ENCODE data around the gene CDYL.

- no peak for TF ChIP-seq PBX3 (IDR thresholded peaks at IDR 0.05)
- TF ChIP-seq SMC3 (IDR thresholded peaks at IDR 0.05; ENCODE audit: low read depth, low read length): no peak
- TF ChIP-seq CTCF (IDR thresholded peaks at IDR 0.05): no peak
- no peak for TF ChIP-seq REST (IDR thresholded peaks at IDR 0.05; ENCODE audit: low read depth, low read length)
- no peak for TF ChIP-seq EP300 (IDR thresholded peaks at IDR 0.05; ENCODE audit: borderline replicate concordance in 1 of 2, low read depth in 1 of 2, low read length in 1 of 2)
- no peak for TF ChIP-seq SIN3A (IDR thresholded peaks at IDR 0.05; ENCODE audit: borderline replicate concordance, low read depth, low read length)
- no peak for TF ChIP-seq MAX (IDR thresholded peaks at IDR 0.05; ENCODE audit: low read depth)
- no peak for TF ChIP-seq GATA2 (CRISPR knock-in tag; IDR thresholded peaks at IDR 0.05)
Observed at GRCh38 chr6:4774715-4775493, 1.3 kb upstream of the CDYL start.
